Activated CD4-positive, alpha-beta memory T cell treated with anti-CD3 and anti-CD28 coated beads, Interleukin-2, amount 10 ng/mL, durations not matched to agents 7 days and 5 days (primary cell): ENCODE measurements around the gene GALNTL6. TPM values are rescaled to one million over a fixed set of nuclear protein-coding genes. Genes with fewer than 3 reads are reported as not detected.
"Not testable (repeated sequence)": the region's sequence is repeated elsewhere in the genome, so short reads cannot be mapped to it uniquely, and the experiment has no call there.

ENCODE experiments used
- CTCF ChIA-PET: fragments of 350-600 bp; sonication (Branson Sonifier 250); formaldehyde crosslinking; loops from one replicate; lab custom pipeline; 2021; ENCODE audit warnings: antibody characterized with exemption, inconsistent platforms; lab: Charles Lee
- POLR2A ChIA-PET: fragments of 350-600 bp; sonication (Branson Sonifier 250); formaldehyde crosslinking; loops from one replicate; lab custom pipeline; 2021; ENCODE audit warnings: antibody characterized with exemption; lab: Charles Lee
- DNase-seq: peaks from one replicate; pipeline ENCODE4 v3.0.0-alpha.2; 2020
- H3K27ac Mint-ChIP-seq: one replicate; pipeline ENCODE4 v1.8.0; 2021; ENCODE audit warnings: mild to moderate bottlenecking, mixed read lengths
- H3K27me3 Mint-ChIP-seq: one replicate; pipeline ENCODE4 v1.8.0; 2021; ENCODE audit warnings: mixed read lengths
- H3K36me3 Mint-ChIP-seq: one replicate; pipeline ENCODE4 v1.8.0; 2021; ENCODE audit warnings: low read depth, mixed read lengths
- H3K4me1 Mint-ChIP-seq: one replicate; pipeline ENCODE4 v1.8.0; 2021; ENCODE audit warnings: mixed read lengths
- H3K4me3 Mint-ChIP-seq: one replicate; pipeline ENCODE4 v1.8.0; 2021; ENCODE audit warnings: mild to moderate bottlenecking, mixed read lengths
- H3K9me3 Mint-ChIP-seq: one replicate; pipeline ENCODE4 v1.8.0; 2021; ENCODE audit warnings: mixed read lengths
- total RNA-seq, 2 experiments: library from RNA; stranded (reverse); gene quantifications; one replicate each; pipeline ENCODE4 v1.2.3, GENCODE V29; 2021

Gene GALNTL6
- total RNA-seq, 2 experiments from 2014 or later = not detected

GRCh38 chr4:173037242-173037641 is 1224.0 kb downstream of the GALNTL6 start:
- Mint-ChIP-seq H3K27ac (no peak overlapping the region), H3K4me1 (no peaks in the 10 kb centered on the region), H3K27me3 (peaks cover 13% of the 10 kb centered on the region), H3K36me3 (no peaks in the 10 kb centered on the region), H3K4me3 (no peak overlapping the region), H3K9me3 (no peaks in the 10 kb centered on the region)
- CTCF ChIA-PET = interaction anchor here (2.0 kb wide), 1 partner anchor 24 kb away, joined by 6 read pairs; no protein-coding TSS in a partner anchor
- POLR2A ChIA-PET = no interaction called here
- no peak for DNase-seq

- no peaks in the 10 kb centered on the region for H3K4me1 Mint-ChIP-seq
- H3K9me3 Mint-ChIP-seq = no peaks in the 10 kb centered on the region
- no peaks in the 10 kb centered on the region for H3K36me3 Mint-ChIP-seq
- no peak for DNase-seq
- ChIA-PET CTCF (interaction anchor here (1.5 to 2.0 kb wide), 2 partner anchors 25 kb away, joined by 6 to 7 read pairs; no protein-coding TSS in a partner anchor), POLR2A (interaction anchor here (0.6 kb wide), 1 partner anchor 378 kb away, joined by 3 read pairs; no protein-coding TSS in a partner anchor)
- H3K27me3 Mint-ChIP-seq = peaks cover 18% of the 10 kb centered on the region
- no peak overlapping the region for H3K27ac Mint-ChIP-seq
- H3K4me3 Mint-ChIP-seq = no peak overlapping the region
These were observed 1225.1 kb downstream of the GALNTL6 start for GRCh38 chr4:173038192-173038896.

DNA sequence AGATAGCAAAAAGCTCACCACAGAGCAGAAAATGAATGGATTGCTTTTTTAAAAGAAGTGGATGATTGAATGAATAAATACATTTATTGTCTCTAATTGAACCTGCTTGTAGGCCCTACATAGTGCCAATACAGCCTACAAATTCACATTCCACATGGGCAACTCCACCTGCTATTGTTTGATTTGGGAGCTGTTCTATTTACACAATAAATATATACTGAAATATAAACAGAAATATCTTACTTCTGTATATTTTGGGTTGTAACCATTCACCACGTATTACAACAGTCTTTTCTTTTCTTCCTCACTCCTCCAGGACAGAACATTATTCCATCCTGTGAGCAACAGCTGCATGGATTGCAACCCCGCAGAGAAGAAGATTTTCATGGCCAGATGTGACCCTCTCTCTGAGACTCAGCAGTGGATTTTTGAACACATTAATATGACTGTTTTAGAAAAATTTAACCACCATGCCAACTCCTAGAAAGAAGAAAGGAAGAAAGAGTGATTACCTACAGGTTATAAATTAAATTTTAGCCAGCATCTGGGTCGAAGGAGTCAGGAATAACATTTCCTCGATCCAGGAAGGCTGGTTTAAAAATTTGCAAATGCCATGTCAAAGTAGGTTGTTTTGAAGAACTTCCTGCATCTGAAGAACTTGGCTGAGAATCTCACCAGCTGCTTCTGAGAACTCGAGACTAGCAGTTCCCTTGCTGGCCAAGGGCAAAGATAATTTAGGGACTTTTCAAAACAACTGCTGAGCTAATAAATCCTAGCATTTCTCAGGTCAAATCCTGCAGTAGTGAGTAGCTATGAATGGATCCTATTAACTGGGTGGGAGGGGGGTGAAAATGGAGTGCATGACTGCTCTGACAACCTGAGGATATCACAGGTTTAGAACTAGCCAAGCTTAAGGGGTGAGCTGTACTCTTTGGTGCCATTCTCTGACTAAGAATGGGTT is 1226.7 kb downstream of the GALNTL6 start:
- Mint-ChIP-seq H3K36me3 (no peaks in the 10 kb centered on the region), H3K4me3 (no peak overlapping the region), H3K4me1 (no peaks in the 10 kb centered on the region), H3K27ac (no peak overlapping the region), H3K9me3 (no peaks in the 10 kb centered on the region), H3K27me3 (peaks cover 27% of the 10 kb centered on the region)
- ChIA-PET CTCF (interaction anchor here (1.3 to 1.9 kb wide), 3 partner anchors 16 to 249 kb away, joined by 4 to 7 read pairs (median 5); no protein-coding TSS in a partner anchor), POLR2A (no interaction called here)
- no peak for DNase-seq

DNA sequence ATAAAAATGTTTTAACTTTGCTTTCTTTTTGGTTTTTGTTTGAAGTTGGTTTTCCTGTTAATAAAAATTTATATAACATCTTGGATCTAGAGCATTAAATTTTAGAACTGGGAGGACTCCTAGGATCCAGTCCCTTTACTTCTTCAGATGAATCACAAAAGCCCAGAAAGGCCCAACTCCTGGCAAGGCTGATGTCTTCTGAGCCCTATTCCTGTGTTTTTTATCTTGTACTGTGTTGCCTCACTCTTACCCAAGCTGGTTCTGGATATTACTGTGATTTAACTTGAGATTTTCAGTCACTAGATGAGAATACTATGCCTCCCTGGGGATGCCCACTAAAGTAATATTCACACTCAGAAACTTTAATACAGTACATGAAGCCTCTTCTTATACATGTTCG is 1228.3 kb downstream of the GALNTL6 start:
- POLR2A ChIA-PET = no interaction called here
- no peaks in the 10 kb centered on the region for H3K4me1 Mint-ChIP-seq
- CTCF ChIA-PET = no interaction called here
- no peaks in the 10 kb centered on the region for H3K36me3 Mint-ChIP-seq
- no peak for DNase-seq
- H3K4me3 Mint-ChIP-seq = no peak overlapping the region
- H3K27ac Mint-ChIP-seq = no peak overlapping the region
- peaks cover 27% of the 10 kb centered on the region for H3K27me3 Mint-ChIP-seq
- H3K9me3 Mint-ChIP-seq = no peaks in the 10 kb centered on the region

GRCh38 chr4:173042139-173042538 is 1228.9 kb downstream of the GALNTL6 start:
- DNase-seq, POLR2A ChIA-PET, CTCF ChIA-PET, H3K4me3 Mint-ChIP-seq, H3K4me1 Mint-ChIP-seq, H3K27ac Mint-ChIP-seq, H3K9me3 Mint-ChIP-seq, H3K36me3 Mint-ChIP-seq: not testable (repeated sequence)
- peaks cover 27% of the 10 kb centered on the region for H3K27me3 Mint-ChIP-seq

DNA sequence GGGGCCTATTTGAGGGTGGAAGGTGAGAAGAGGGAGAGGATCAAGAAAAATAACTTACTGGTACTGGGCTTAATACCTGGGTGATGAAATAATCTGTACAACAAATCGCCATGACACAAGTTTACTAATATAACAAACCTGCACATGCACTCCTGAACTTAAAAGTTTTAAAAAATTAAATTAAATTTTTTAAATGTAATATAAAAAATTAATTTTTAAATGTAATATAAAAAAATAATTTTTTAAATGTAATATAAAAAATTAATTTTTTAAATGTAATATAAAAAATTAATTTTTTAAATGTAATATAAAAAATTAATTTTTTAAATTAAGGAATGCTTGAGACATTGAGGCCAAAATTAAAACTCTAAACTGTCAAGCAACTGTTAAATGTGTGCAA is 1231.1 kb downstream of the GALNTL6 start:
- Mint-ChIP-seq H3K9me3 (no peaks in the 10 kb centered on the region), H3K4me3 (no peak overlapping the region), H3K36me3 (no peaks in the 10 kb centered on the region), H3K27ac (no peak overlapping the region), H3K4me1 (no peaks in the 10 kb centered on the region), H3K27me3 (peaks cover 20% of the 10 kb centered on the region)
- no peak for DNase-seq
- ChIA-PET POLR2A (no interaction called here), CTCF (interaction anchor here (0.7 kb wide), 1 partner anchor 832 kb away, joined by 3 read pairs; no protein-coding TSS in a partner anchor)

DNA sequence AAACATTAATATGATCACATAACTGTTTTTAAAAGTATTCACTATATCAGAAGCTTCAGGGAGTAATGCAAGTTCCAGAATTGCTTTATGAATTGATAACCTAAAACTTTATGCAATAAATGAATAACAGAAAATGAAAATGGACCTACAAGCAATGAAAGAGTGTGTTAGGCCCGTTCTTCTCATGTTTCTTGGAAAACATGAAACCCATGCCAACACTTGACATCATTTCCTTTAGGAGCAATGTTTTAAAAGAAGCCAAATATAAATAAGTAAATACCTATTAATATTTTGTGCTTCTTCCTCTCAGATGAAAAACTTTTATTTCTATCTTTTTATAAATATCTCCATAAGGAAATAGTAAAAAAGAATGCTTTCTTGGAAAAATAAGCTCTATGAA is 1232.4 kb downstream of the GALNTL6 start:
- H3K9me3 Mint-ChIP-seq = no peaks in the 10 kb centered on the region
- ChIA-PET CTCF (no interaction called here), POLR2A (no interaction called here)
- no peaks in the 10 kb centered on the region for H3K36me3 Mint-ChIP-seq
- no peaks in the 10 kb centered on the region for H3K4me1 Mint-ChIP-seq
- H3K27me3 Mint-ChIP-seq = peaks cover 18% of the 10 kb centered on the region
- no peak overlapping the region for H3K4me3 Mint-ChIP-seq
- H3K27ac Mint-ChIP-seq = no peak overlapping the region
- no peak for DNase-seq

GRCh38 chr4:173046144-173046543 is 1232.9 kb downstream of the GALNTL6 start:
- peaks cover 18% of the 10 kb centered on the region for H3K27me3 Mint-ChIP-seq
- H3K4me1 Mint-ChIP-seq = no peaks in the 10 kb centered on the region
- H3K9me3 Mint-ChIP-seq = no peaks in the 10 kb centered on the region
- no peak overlapping the region for H3K27ac Mint-ChIP-seq
- CTCF ChIA-PET = no interaction called here
- no peaks in the 10 kb centered on the region for H3K36me3 Mint-ChIP-seq
- DNase-seq = no peak
- H3K4me3 Mint-ChIP-seq = no peak overlapping the region
- POLR2A ChIA-PET = no interaction called here

GRCh38 chr4:173046818-173047217 is 1233.6 kb downstream of the GALNTL6 start:
- Mint-ChIP-seq H3K4me1 (no peaks in the 10 kb centered on the region), H3K27ac (no peak overlapping the region), H3K9me3 (no peaks in the 10 kb centered on the region), H3K36me3 (no peaks in the 10 kb centered on the region), H3K4me3 (no peak overlapping the region), H3K27me3 (peaks cover 18% of the 10 kb centered on the region)
- ChIA-PET CTCF (interaction anchor here (1.2 kb wide), 1 partner anchor 255 kb away, joined by 3 read pairs; no protein-coding TSS in a partner anchor), POLR2A (no interaction called here)
- no peak for DNase-seq

GRCh38 chr4:173051232-173051631 is 1238.0 kb downstream of the GALNTL6 start:
- CTCF ChIA-PET = no interaction called here
- Mint-ChIP-seq H3K9me3 (no peaks in the 10 kb centered on the region), H3K36me3 (no peaks in the 10 kb centered on the region), H3K4me1 (no peaks in the 10 kb centered on the region), H3K27ac (no peak overlapping the region), H3K4me3 (no peak overlapping the region), H3K27me3 (no peaks in the 10 kb centered on the region)
- POLR2A ChIA-PET = no interaction called here
- no peak for DNase-seq

DNA sequence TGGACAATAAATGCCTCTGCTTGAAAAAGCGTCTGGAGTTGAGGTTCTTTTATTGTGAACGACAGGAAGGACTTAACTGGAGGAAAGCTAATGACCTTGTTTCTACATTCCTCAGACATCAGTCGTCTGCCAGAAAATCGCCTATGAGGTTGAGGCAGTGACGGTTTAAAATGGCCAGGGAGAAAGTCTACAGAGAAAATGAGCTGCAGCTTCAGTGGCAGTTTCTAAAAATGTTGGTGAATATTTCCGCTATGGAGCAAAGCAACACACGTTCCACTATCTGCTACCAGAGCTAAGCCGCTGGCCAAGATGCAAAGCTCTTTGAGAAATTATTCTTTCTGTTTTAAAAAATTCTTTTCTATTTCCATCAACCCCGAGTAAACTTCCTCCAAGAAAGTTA is 1238.5 kb downstream of the GALNTL6 start:
- DNase-seq = no peak
- ChIA-PET POLR2A (no interaction called here), CTCF (no interaction called here)
- no peaks in the 10 kb centered on the region for H3K9me3 Mint-ChIP-seq
- no peaks in the 10 kb centered on the region for H3K4me1 Mint-ChIP-seq
- H3K27ac Mint-ChIP-seq = no peak overlapping the region
- H3K27me3 Mint-ChIP-seq = peaks cover 2% of the 10 kb centered on the region
- no peak overlapping the region for H3K4me3 Mint-ChIP-seq
- no peaks in the 10 kb centered on the region for H3K36me3 Mint-ChIP-seq

DNA sequence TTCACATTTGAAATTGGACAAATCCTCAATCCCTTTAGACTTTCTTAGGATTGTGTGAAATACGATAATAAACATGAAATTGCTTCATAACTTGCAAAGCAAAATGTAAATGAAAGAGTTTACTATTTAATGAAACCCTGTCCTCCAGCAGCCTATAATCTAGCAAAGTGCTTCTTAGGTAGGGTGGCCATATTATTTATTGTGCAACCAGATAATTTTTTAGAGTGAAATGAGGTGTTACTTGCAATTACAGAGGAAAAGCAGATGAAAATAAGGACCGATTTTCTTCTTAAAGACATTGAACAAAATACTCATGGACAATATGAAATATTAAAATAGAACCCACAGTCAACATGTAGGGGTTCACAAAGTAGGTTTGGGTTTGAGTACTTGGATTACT is 1239.2 kb downstream of the GALNTL6 start:
- ChIA-PET POLR2A (no interaction called here), CTCF (no interaction called here)
- peaks cover 2% of the 10 kb centered on the region for H3K27me3 Mint-ChIP-seq
- no peak overlapping the region for H3K27ac Mint-ChIP-seq
- DNase-seq = no peak
- no peaks in the 10 kb centered on the region for H3K4me1 Mint-ChIP-seq
- no peaks in the 10 kb centered on the region for H3K36me3 Mint-ChIP-seq
- no peak overlapping the region for H3K4me3 Mint-ChIP-seq
- no peaks in the 10 kb centered on the region for H3K9me3 Mint-ChIP-seq

DNA sequence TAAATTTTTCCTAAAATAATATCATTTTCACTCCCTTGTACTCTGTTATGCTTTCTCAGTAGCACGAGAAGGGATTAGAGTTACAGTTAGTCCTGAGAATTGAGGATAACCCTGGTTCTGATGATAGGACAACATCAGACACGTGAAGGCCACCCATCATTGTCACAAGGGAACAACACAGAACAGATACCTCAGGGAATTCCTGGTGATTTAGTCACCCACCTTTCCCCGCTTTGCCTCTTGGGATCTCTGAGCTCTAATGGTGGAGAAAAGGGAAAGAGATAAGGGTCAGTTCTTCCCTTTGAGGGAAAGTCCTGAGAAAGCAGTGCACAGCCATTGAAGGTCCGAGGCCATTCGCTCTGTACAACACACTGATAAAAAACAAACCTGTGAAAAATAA is 1243.1 kb downstream of the GALNTL6 start:
- Mint-ChIP-seq H3K4me1 (no peaks in the 10 kb centered on the region), H3K27ac (no peak overlapping the region), H3K36me3 (no peaks in the 10 kb centered on the region), H3K4me3 (no peak overlapping the region), H3K27me3 (peaks cover 2% of the 10 kb centered on the region), H3K9me3 (no peaks in the 10 kb centered on the region)
- CTCF ChIA-PET = interaction anchor here (0.6 to 1.4 kb wide), 3 partner anchors 25 to 246 kb away, joined by 4 read pairs; no protein-coding TSS in a partner anchor
- no peak for DNase-seq
- POLR2A ChIA-PET = no interaction called here
